Astrocyte of the spinal cord (primary cell): Measurements from ENCODE around the gene DENND4A.

Experiments used
- DNase-seq: peaks from one replicate; pipeline ENCODE4 v3.0.0; 2011; ENCODE audit warnings: low read depth, low spot score
- H3K4me3 ChIP-seq: 2 replicates; pipeline ENCODE4 v1.5.1; 2011; ENCODE audit warnings: low read depth, mild to moderate bottlenecking, low read length, moderate library complexity
- in situ Hi-C: cut with HindIII; loops from 2 replicates; pipeline ENCODE4 v1.10.0; 2017; ENCODE audit warnings: low sequenced_read_pairs
- TF ChIP-seq, protein P1 (sequence below): IDR thresholded peaks from 2 replicates; pipeline ENCODE4 v1.5.1; 2012; ENCODE audit warnings: low read depth, mild to moderate bottlenecking, low read length, inconsistent platforms

The DENND4A gene

GRCh38 chr15:65792138-65792987, at the start of gene DENND4A:
TSS of gene DENND4A (minus strand) at chr15:65792293. CDS start at chr15:65756450, 35,843 bp downstream.
- H3K4me3 ChIP-seq = peak within 1 kb of the TSS; percentile 83
- in situ Hi-C loops = no loop called here
- peak; percentile 99 for DNase-seq
- TF ChIP-seq, protein P1, sequence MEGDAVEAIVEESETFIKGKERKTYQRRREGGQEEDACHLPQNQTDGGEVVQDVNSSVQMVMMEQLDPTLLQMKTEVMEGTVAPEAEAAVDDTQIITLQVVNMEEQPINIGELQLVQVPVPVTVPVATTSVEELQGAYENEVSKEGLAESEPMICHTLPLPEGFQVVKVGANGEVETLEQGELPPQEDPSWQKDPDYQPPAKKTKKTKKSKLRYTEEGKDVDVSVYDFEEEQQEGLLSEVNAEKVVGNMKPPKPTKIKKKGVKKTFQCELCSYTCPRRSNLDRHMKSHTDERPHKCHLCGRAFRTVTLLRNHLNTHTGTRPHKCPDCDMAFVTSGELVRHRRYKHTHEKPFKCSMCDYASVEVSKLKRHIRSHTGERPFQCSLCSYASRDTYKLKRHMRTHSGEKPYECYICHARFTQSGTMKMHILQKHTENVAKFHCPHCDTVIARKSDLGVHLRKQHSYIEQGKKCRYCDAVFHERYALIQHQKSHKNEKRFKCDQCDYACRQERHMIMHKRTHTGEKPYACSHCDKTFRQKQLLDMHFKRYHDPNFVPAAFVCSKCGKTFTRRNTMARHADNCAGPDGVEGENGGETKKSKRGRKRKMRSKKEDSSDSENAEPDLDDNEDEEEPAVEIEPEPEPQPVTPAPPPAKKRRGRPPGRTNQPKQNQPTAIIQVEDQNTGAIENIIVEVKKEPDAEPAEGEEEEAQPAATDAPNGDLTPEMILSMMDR = no peak

DNA sequence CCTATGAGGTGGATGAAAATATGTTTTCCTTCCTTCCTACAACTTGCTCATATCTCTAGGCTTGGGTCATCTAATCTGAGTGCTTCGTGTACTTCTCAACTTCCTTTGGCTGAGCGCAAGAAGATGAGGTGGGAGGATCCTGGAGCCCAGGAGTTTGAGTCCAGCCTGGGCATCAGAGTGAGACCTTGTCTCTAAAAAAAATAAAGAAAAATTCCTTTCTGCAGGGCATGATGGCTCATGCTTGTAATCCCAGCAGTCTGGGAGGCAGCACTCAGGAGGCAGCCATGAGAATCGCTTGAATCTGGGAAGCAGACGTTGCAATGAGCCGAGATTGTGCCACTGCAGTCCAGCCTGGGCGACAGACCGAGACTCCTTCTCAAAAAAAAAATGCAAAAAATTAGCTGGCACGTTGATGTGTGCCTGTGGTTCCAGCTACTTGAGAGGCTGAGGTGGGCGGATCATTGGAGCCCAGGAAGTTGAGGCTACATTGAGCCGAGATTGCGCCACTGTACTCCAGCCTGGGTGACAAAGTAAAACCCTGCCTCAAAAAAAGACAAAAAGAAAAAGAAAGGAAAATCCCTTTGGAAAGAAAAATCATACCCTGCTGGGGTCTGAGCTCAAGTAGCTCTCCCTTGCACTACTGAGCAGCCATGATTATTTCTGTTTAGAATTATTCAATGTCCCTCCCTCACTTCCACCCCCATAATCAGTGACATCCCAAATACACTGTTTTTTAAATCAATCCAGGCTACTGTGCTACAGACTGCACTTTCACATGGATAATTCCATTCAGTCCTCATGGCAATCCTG, 49.2 kb upstream of the DENND4A start:
- in situ Hi-C loops = no loop called here
- TF ChIP-seq, protein P1 = no peak
- no peak overlapping the region for H3K4me3 ChIP-seq
- no peak for DNase-seq

DNA sequence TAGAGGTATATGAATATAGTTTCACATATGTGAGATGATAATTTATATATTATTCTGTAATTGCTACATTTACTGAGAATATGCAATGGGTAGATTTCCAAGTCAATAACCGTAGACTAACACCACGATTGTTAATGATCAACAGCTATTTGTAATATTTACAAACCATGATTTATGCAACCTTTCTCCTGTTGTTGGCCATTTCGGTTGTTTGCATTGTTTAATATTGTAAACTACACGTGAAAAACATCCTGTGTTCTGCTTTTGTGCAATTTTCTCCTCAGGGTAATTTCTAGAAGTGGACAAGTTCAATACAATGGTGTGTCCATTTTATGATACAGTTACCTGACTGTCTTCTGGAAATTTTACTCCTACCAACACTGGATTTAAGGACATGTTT, 47.9 kb upstream of the DENND4A start:
- no peak for DNase-seq
- TF ChIP-seq, protein P1 = no peak
- in situ Hi-C loops = no loop called here
- H3K4me3 ChIP-seq = no peak overlapping the region

GRCh38 chr15:65839354-65839901, 47.3 kb upstream of the DENND4A start:
- in situ Hi-C loops = no loop called here
- TF ChIP-seq, protein P1 = no peak
- H3K4me3 ChIP-seq = no peak overlapping the region
- no peak for DNase-seq

GRCh38 chr15:65837301-65838294, 45.5 kb upstream of the DENND4A start:
- in situ Hi-C loops = no loop called here

More at GRCh38 chr15:65837301-65838294, 45.5 kb upstream of the DENND4A start:
- no peak overlapping the region for H3K4me3 ChIP-seq
- TF ChIP-seq, protein P1 = no peak
- DNase-seq = no peak
